Motor neuron (in vitro differentiated cells): Measurements from ENCODE around the gene BICC1. TPM values are rescaled to one million over a fixed set of nuclear protein-coding genes. Genes with fewer than 3 reads are reported as not detected.
"Not testable (repeated sequence)": the region's sequence is repeated elsewhere in the genome, so short reads cannot be mapped to it uniquely, and the experiment has no call there.

Experiments used
- ATAC-seq, 8 experiments: fragments of 200-7000 bp; cut with Tn5 transposase; replicated peaks in 6 of 8; 2 replicates each; pipeline ENCODE4 v1.8.0; 2021; ENCODE audit warnings: mild to moderate bottlenecking in 8 of 8, moderate library complexity in 8 of 8
- H3K27ac ChIP-seq, 2 donors: fragments of 250-450 bp; sonication (Bioruptor Pico); 2 replicates each; pipeline ENCODE4 v1.9.0; 2021; ENCODE audit warnings: antibody characterized with exemption in 2 of 2, mild to moderate bottlenecking in 2 of 2, moderate library complexity in 1 of 2
- H3K4me1 ChIP-seq, 2 donors: fragments of 250-450 bp; sonication (Bioruptor Pico); replicated peaks in 1 of 2; 2 replicates each; pipeline ENCODE4 v1.6.1; 2021; ENCODE audit warnings: antibody characterized with exemption in 2 of 2, mild to moderate bottlenecking in 2 of 2, moderate library complexity in 1 of 2
- H3K4me3 ChIP-seq, 5 donors: fragments of 250-450 bp; sonication (Bioruptor Pico); 2 replicates each; pipeline ENCODE4 v1.9.0; 2021; ENCODE audit warnings: antibody characterized with exemption in 5 of 5, mild to moderate bottlenecking in 5 of 5, moderate library complexity in 4 of 5
- WGBS, 10 experiments: fragments of 450-650 bp; shearing (Covaris generic); methylation state at CpG; one replicate each; pipeline ENCODE4 v1.0.0; 2022; 5-methylcytosine and 5-hydroxymethylcytosine counted together
- in situ Hi-C, 9 experiments: fragments of 400-800 bp; cut with MboI; loops; one replicate each; pipeline ENCODE4 v1.15.0; 2021; ENCODE audit warnings: low sequenced_read_pairs in 9 of 9, low pct_unique_long_range_greater_than_20kb in 2 of 9; ENCODE audit not compliant: unreplicated experiment in 9 of 9
- total RNA-seq, 8 experiments: library from RNA; unstranded; fragments of 300-600 nt; gene quantifications; 2 replicates each; pipeline versions ENCODE4 v1.2.3 to v1.2.4, GENCODE V29; 2022

The BICC1 gene
- total RNA-seq, 8 experiments from 2014 or later: 0.15 to 28.2 (median 3.2) TPM

GRCh38 chr10:58578366-58578765, 65.7 kb downstream of the BICC1 start:
- peaks cover 14% of the 10 kb centered on the region in 2 donors for H3K4me1 ChIP-seq
- no peak for ATAC-seq
- no peak overlapping the region for H3K27ac ChIP-seq
- 74 to 91% (median 86%) methylated on average over 4 to 6 of the region's 8 CpGs; no CpG with 5 or more reads in 2 of the 10 experiments for WGBS, 10 experiments
- H3K4me3 ChIP-seq: no peak overlapping the region
- in situ Hi-C loops: loop anchor here in 1 of 9 experiments (25.0 kb wide), 1 partner anchor 109 kb away; no protein-coding TSS in a partner anchor

DNA sequence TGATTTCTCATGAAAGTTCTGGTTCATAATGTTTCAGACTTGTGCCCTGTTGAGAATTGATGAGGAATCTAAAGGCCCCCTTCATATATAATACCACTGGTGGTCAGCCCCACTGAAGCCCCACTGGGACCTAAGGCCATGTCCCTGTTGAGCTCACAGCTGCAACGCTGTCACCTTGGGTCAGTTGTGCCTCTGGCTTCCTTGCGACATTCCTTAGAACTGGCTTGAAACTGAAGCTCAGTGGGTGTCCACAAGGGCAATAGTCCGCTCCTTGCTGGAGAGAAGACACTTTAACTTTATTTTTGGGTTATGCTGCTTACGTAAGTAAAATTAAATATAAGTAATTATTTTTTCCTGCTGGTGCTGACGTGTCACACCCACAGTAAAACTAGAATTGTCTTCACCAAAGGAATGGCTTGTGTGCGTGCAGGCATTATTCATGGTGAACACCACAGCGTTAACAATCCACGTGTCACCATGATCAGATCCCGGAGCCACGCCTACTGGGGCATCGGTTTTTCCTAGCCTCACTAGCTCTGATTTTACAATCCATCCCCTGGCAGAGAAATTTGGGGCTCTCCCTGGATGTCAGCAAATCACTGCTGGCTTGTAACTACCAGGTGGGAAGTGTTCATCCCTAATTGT, 66.5 kb downstream of the BICC1 start:
- Histone ChIP-seq H3K4me3 (no peak overlapping the region), H3K27ac (no peak overlapping the region), H3K4me1 (peaks cover 14% of the 10 kb centered on the region in 2 donors)
- in situ Hi-C loops: loop anchor here in 1 of 9 experiments (25.0 kb wide), 1 partner anchor 108 kb away; no protein-coding TSS in a partner anchor
- WGBS, 10 experiments: 8 to 97% (median 85%) methylated on average over 2 to 10 of the region's 11 CpGs; no CpG with 5 or more reads in 3 of the 10 experiments
- peak in 2 of 8 experiments; percentile 59 to 65 for ATAC-seq

DNA sequence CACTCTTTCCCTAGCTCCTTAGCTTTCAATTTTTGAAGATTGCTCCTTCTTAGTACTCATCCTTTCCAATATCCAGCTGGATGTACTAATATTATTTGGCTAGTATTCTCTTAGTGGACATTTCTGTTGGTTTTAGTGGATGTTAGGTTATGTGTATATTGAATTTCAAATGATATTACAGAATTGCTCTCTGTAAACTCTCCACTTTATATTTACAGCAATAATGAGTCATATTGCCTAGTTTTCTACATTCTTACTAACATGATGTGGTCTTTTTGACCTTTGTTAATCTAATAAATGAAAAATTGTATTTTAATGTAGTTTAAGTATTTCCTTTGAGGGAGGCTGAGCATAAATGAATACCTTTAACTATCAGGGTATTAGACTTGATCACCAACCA, 69.4 kb downstream of the BICC1 start:
- no peak overlapping the region for H3K27ac ChIP-seq
- no peak for ATAC-seq
- H3K4me1 ChIP-seq: no peaks in the 10 kb centered on the region
- H3K4me3 ChIP-seq: no peak overlapping the region
- in situ Hi-C loops: loop anchor here in 1 of 9 experiments (25.0 kb wide), 1 partner anchor 105 kb away; no protein-coding TSS in a partner anchor

DNA sequence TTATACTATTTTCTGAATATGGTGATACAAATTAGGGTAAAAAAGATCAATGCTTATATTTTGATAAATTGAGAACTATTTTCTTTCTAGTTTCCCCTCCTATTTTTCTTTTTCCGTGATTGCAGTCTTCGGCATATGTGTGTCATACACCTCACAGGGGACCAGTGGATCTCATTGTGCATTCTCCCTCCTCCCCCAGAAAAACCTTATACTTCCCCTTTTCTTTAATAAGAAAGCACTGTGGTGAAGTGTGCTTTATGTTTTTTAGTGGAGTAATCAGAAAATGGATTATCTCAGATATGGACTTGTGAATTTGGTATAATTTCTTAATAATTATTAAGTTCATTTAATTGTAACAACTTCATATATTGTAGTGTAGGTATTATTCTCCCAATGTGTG, 72.8 kb downstream of the BICC1 start:
- Histone ChIP-seq H3K4me3 (no peak overlapping the region), H3K4me1 (no peaks in the 10 kb centered on the region), H3K27ac (no peak overlapping the region)
- 90 to 100% (median 100%) methylated on average over 2 of the region's 2 CpGs; no CpG with 5 or more reads in 4 of the 10 experiments for WGBS, 10 experiments
- ATAC-seq: no peak
- in situ Hi-C loops: loop anchor here in 1 of 9 experiments (25.0 kb wide), 1 partner anchor 102 kb away; no protein-coding TSS in a partner anchor

DNA sequence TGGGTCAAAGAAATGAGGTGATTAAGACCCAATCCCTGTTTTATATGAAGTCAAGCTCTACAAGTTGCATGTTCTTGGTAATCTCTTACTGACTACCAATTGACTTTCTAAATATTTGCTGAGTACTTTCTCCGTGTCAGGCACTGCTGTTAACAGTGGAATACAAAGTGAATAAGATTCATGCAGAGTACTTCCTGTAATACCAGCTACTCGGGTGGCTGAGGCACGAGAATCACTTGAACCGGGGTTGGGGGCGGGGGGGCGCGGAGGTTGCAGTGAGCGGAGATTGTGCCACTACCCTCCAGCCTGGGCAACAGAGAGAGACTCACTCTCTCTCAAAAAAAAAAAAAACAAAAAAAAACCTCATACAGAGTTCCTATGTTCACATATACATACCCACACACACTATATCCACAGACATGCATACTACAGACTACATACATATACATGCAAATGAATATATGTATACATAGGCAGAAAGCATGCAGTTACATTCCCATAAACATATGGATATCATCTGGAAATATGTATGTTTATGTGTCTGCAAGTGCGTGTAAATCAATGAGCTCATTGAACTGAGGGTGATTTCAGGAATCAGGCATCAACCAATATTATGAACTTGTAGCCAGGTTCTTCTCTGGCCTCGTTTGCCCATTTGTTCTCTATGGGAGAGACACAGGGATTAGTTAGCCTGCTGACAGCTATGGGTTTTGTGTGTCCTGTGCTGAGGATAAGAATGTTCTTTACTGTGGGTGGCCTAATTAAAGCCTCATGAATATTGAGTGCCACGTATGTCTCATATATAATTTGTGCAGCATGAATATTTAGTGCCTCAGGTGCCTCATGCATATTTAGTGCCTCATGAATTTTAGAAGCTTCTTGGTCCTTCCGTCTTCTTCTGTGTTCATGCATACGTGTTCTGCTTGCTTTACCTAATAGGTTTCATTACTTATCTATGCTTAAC, 73.9 kb downstream of the BICC1 start:
- WGBS, 10 experiments: 0 to 92% (median 79%) methylated on average over 3 to 9 of the region's 13 CpGs; no CpG with 5 or more reads in 1 of the 10 experiments
- peak in 3 of 8 experiments; percentile 66 to 90 (median 67) for ATAC-seq
- in situ Hi-C loops: loop anchor here in 1 of 9 experiments (25.0 kb wide), 1 partner anchor 101 kb away; no protein-coding TSS in a partner anchor
- no peak overlapping the region for H3K4me3 ChIP-seq
- no peak overlapping the region for H3K27ac ChIP-seq
- no peaks in the 10 kb centered on the region for H3K4me1 ChIP-seq

DNA sequence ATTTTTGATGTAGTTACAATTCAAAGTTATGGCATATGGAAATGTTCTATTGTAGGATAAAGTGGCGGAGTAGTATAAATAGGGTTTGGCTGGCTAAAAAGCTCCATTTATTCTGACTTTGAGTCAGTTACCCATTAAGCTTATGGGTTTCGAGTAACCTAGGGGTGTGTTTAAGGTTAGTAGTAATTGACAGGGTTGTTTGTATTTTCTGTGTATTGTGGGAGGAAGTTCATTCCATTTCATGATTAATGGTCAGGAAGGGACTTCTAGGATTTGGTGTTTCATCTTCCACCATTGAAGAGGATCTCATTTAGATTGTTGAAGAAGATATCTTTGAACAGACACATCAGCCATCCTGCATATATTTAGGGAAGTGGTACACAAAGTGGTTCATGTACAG, 75.0 kb downstream of the BICC1 start:
- no peak for ATAC-seq
- Histone ChIP-seq H3K27ac (no peak overlapping the region), H3K4me3 (no peak overlapping the region), H3K4me1 (no peaks in the 10 kb centered on the region)
- WGBS, 10 experiments: 0 to 100% (median 72%) methylated on average over 1 to 2 of the region's 2 CpGs; no CpG with 5 or more reads in 2 of the 10 experiments
- in situ Hi-C loops: loop anchor here in 1 of 9 experiments (25.0 kb wide), 1 partner anchor 100 kb away; no protein-coding TSS in a partner anchor

GRCh38 chr10:58588673-58589265, 76.1 kb downstream of the BICC1 start:
- no peak for ATAC-seq
- H3K4me1 ChIP-seq: no peaks in the 10 kb centered on the region
- WGBS, 10 experiments: 72 to 100% (median 94%) methylated on average over 1 to 8 of the region's 14 CpGs; no CpG with 5 or more reads in 1 of the 10 experiments
- H3K27ac ChIP-seq: no peak overlapping the region
- H3K4me3 ChIP-seq: no peak overlapping the region
- in situ Hi-C loops: loop anchor here in 1 of 9 experiments (25.0 kb wide), 1 partner anchor 99 kb away; no protein-coding TSS in a partner anchor

GRCh38 chr10:58590152-58590840, 77.6 kb downstream of the BICC1 start:
- Histone ChIP-seq H3K27ac (no peak overlapping the region), H3K4me3 (no peak overlapping the region), H3K4me1 (no peaks in the 10 kb centered on the region)
- ATAC-seq: peak in 2 of 8 experiments; percentile 70 to 73
- WGBS, 10 experiments: 6 to 100% (median 100%) methylated on average over 1 to 2 of the region's 2 CpGs; no CpG with 5 or more reads in 4 of the 10 experiments
- in situ Hi-C loops: loop anchor here in 1 of 9 experiments (25.0 kb wide), 1 partner anchor 97 kb away; no protein-coding TSS in a partner anchor

GRCh38 chr10:58590924-58591323, 78.3 kb downstream of the BICC1 start:
- ATAC-seq: no peak
- WGBS, 10 experiments: 33 to 100% (median 94%) methylated on average over 1 to 2 of the region's 3 CpGs; no CpG with 5 or more reads in 1 of the 10 experiments
- H3K4me1 ChIP-seq: no peaks in the 10 kb centered on the region
- H3K27ac ChIP-seq: no peak overlapping the region
- H3K4me3 ChIP-seq: no peak overlapping the region
- in situ Hi-C loops: loop anchor here in 1 of 9 experiments (25.0 kb wide), 1 partner anchor 96 kb away; no protein-coding TSS in a partner anchor

DNA sequence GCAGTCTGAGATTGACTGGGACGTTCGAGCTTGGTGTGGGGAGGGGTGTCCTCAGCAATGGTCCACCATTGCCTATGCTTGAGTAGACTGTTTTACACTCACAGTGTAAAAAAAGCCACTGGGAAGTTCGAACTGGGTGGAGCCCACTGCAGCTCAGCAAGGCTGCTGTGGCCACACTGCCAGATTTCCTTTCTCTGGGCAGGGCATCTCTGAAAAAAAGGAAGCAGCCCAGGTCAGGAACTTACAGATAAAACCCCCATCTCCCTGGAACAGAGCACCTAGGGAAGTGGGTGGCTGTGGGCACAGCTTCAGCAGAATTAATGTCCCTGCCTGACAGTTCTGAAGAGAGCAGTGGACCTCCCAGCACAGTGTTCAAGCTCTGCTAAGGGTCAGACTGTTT, 80.3 kb downstream of the BICC1 start:
- 0 to 67% (median 62%) methylated on average over 1 to 3 of the region's 3 CpGs; no CpG with 5 or more reads in 6 of the 10 experiments for WGBS, 10 experiments
- in situ Hi-C loops: loop anchor here in 1 of 9 experiments (25.0 kb wide), 1 partner anchor 94 kb away; no protein-coding TSS in a partner anchor
- H3K4me1 ChIP-seq: no peaks in the 10 kb centered on the region
- H3K4me3 ChIP-seq: no peak overlapping the region
- no peak overlapping the region for H3K27ac ChIP-seq
- ATAC-seq: no peak

- not testable (repeated sequence) for ATAC-seq, H3K4me3 ChIP-seq, H3K27ac ChIP-seq, H3K4me1 ChIP-seq
- in situ Hi-C loops: loop anchor here in 1 of 9 experiments (25.0 kb wide), 1 partner anchor 90 kb away; no protein-coding TSS in a partner anchor
These were observed 84.5 kb downstream of the BICC1 start for GRCh38 chr10:58597211-58597610.
